ENCODE data around the gene NR2F2.

Gene NR2F2

GRCh38 chr15:96292635-96293034 is 37.9 kb upstream of the NR2F2 start:
- Histone ChIP-seq H3K4ac (ENCODE audit: low read length) (no peak overlapping the region), H3K14ac (ENCODE audit: low read length) (no peak overlapping the region), H3K4me3 (ENCODE audit: low read length in 2 of 2) (no peak overlapping the region), H3K9ac (ENCODE audit: low read depth, low read length, poor library complexity) (no peak overlapping the region), H3K4me1 (ENCODE audit: control insufficient read depth in 2 of 2, insufficient read depth in 1 of 2, low read depth in 1 of 2, low read length in 2 of 2) (peaks cover 0 to 4% of the 10 kb centered on the region in 2 donors), H2BK15ac (ENCODE audit: low read length) (no peak overlapping the region), H3K27me3 (ENCODE audit: control insufficient read depth in 3 of 3, insufficient read depth in 3 of 3, low read depth in 1 of 3, low read length in 3 of 3) (no peaks in the 10 kb centered on the region), H3K79me1 (ENCODE audit: low read depth, low read length) (no peaks in the 10 kb centered on the region), H2AK5ac (ENCODE audit: low read depth, low read length) (no peak overlapping the region), H2BK120ac (ENCODE audit: low read depth, low read length) (no peak overlapping the region), H2BK5ac (ENCODE audit: low read length) (no peak overlapping the region), H4K91ac (ENCODE audit: low read depth, low read length, poor library complexity) (no peak overlapping the region), H2AFZ (ENCODE audit: low read length) (no peak overlapping the region), H3K18ac (ENCODE audit: low read length) (no peak overlapping the region), H3K23ac (ENCODE audit: low read depth, low read length, poor library complexity) (no peak overlapping the region), H3K4me2 (ENCODE audit: insufficient read depth, low read length, poor library complexity, severe bottlenecking) (no peak overlapping the region), H3K27ac (replicated peaks; ENCODE audit: low read length) (no peak overlapping the region), H3K9me3 (replicated peaks in 1 of 2; ENCODE audit: control insufficient read depth in 2 of 2, insufficient read depth in 1 of 2, low read depth in 1 of 2, low read length in 2 of 2) (no peaks in the 10 kb centered on the region), H3K36me3 (replicated peaks in 1 of 2; ENCODE audit: control insufficient read depth in 2 of 2, insufficient read depth in 2 of 2, low read length in 2 of 2) (peaks cover 0 to 13% of the 10 kb centered on the region in 2 donors), H4K8ac (ENCODE audit: low read depth, low read length) (no peak overlapping the region), H2BK12ac (ENCODE audit: low read length) (no peak overlapping the region)
- DNase-seq (ENCODE audit: low spot score) = no peak
- no CpG with 5 or more reads among the region's 2 CpGs for WGBS, 2 donors (ENCODE audit: extremely low coverage in 2 of 2, insufficient read length in 2 of 2, insufficient replicate concordance in 1 of 2)

- no CpG with 5 or more reads among the region's 4 CpGs for WGBS, 2 donors (ENCODE audit: extremely low coverage in 2 of 2, insufficient read length in 2 of 2, insufficient replicate concordance in 1 of 2)
- H3K4me2 ChIP-seq (ENCODE audit: insufficient read depth, low read length, poor library complexity, severe bottlenecking) = no peak overlapping the region
- no peak overlapping the region for H3K27ac ChIP-seq (replicated peaks; ENCODE audit: low read length)
- no peak overlapping the region for H3K23ac ChIP-seq (ENCODE audit: low read depth, low read length, poor library complexity)
- peaks cover 0 to 4% of the 10 kb centered on the region in 2 donors for H3K4me1 ChIP-seq (ENCODE audit: control insufficient read depth in 2 of 2, insufficient read depth in 1 of 2, low read depth in 1 of 2, low read length in 2 of 2)
- no peak overlapping the region for H3K9ac ChIP-seq (ENCODE audit: low read depth, low read length, poor library complexity)
- no peaks in the 10 kb centered on the region for H3K27me3 ChIP-seq (ENCODE audit: control insufficient read depth in 3 of 3, insufficient read depth in 3 of 3, low read depth in 1 of 3, low read length in 3 of 3)
- H3K18ac ChIP-seq (ENCODE audit: low read length) = no peak overlapping the region
- no peak overlapping the region for H2AFZ ChIP-seq (ENCODE audit: low read length)
- no peak overlapping the region for H3K4me3 ChIP-seq (ENCODE audit: low read length in 2 of 2)
- no peak overlapping the region for H2BK15ac ChIP-seq (ENCODE audit: low read length)
- peaks cover 0 to 5% of the 10 kb centered on the region in 2 donors for H3K36me3 ChIP-seq (replicated peaks in 1 of 2; ENCODE audit: control insufficient read depth in 2 of 2, insufficient read depth in 2 of 2, low read length in 2 of 2)
- no peak overlapping the region for H2AK5ac ChIP-seq (ENCODE audit: low read depth, low read length)
- H4K91ac ChIP-seq (ENCODE audit: low read depth, low read length, poor library complexity) = no peak overlapping the region
- no peak overlapping the region for H4K8ac ChIP-seq (ENCODE audit: low read depth, low read length)
- H3K9me3 ChIP-seq (replicated peaks in 1 of 2; ENCODE audit: control insufficient read depth in 2 of 2, insufficient read depth in 1 of 2, low read depth in 1 of 2, low read length in 2 of 2) = peaks cover 0 to 7% of the 10 kb centered on the region in 2 donors
- H2BK5ac ChIP-seq (ENCODE audit: low read length) = no peak overlapping the region
- H2BK12ac ChIP-seq (ENCODE audit: low read length) = no peak overlapping the region
- H3K4ac ChIP-seq (ENCODE audit: low read length) = no peak overlapping the region
- DNase-seq (ENCODE audit: low spot score) = no peak
- no peak overlapping the region for H2BK120ac ChIP-seq (ENCODE audit: low read depth, low read length)
- H3K14ac ChIP-seq (ENCODE audit: low read length) = no peak overlapping the region
- no peaks in the 10 kb centered on the region for H3K79me1 ChIP-seq (ENCODE audit: low read depth, low read length)
Measured at GRCh38 chr15:96293441-96293840, 37.1 kb upstream of the NR2F2 start.

GRCh38 chr15:96294766-96295165 is 35.7 kb upstream of the NR2F2 start:
- H3K4me3 ChIP-seq (ENCODE audit: low read length in 2 of 2) = no peak overlapping the region
- H3K27ac ChIP-seq (replicated peaks; ENCODE audit: low read length) = no peak overlapping the region
- H3K23ac ChIP-seq (ENCODE audit: low read depth, low read length, poor library complexity) = no peak overlapping the region
- H4K8ac ChIP-seq (ENCODE audit: low read depth, low read length) = no peak overlapping the region
- H2BK12ac ChIP-seq (ENCODE audit: low read length) = no peak overlapping the region
- H2AFZ ChIP-seq (ENCODE audit: low read length) = no peak overlapping the region
- no peak overlapping the region for H2BK15ac ChIP-seq (ENCODE audit: low read length)
- no peaks in the 10 kb centered on the region for H3K36me3 ChIP-seq (replicated peaks in 1 of 2; ENCODE audit: control insufficient read depth in 2 of 2, insufficient read depth in 2 of 2, low read length in 2 of 2)
- peaks cover 0 to 4% of the 10 kb centered on the region in 2 donors for H3K4me1 ChIP-seq (ENCODE audit: control insufficient read depth in 2 of 2, insufficient read depth in 1 of 2, low read depth in 1 of 2, low read length in 2 of 2)
- H4K91ac ChIP-seq (ENCODE audit: low read depth, low read length, poor library complexity) = no peak overlapping the region
- no peak overlapping the region for H2BK120ac ChIP-seq (ENCODE audit: low read depth, low read length)
- H3K18ac ChIP-seq (ENCODE audit: low read length) = no peak overlapping the region
- peaks cover 0 to 12% of the 10 kb centered on the region in 2 donors for H3K9me3 ChIP-seq (replicated peaks in 1 of 2; ENCODE audit: control insufficient read depth in 2 of 2, insufficient read depth in 1 of 2, low read depth in 1 of 2, low read length in 2 of 2)
- H2BK5ac ChIP-seq (ENCODE audit: low read length) = no peak overlapping the region
- no peak for DNase-seq (ENCODE audit: low spot score)
- H3K4ac ChIP-seq (ENCODE audit: low read length) = no peak overlapping the region
- H3K14ac ChIP-seq (ENCODE audit: low read length) = no peak overlapping the region
- no peaks in the 10 kb centered on the region for H3K79me1 ChIP-seq (ENCODE audit: low read depth, low read length)
- H3K27me3 ChIP-seq (ENCODE audit: control insufficient read depth in 3 of 3, insufficient read depth in 3 of 3, low read depth in 1 of 3, low read length in 3 of 3) = no peaks in the 10 kb centered on the region
- no CpG with 5 or more reads among the region's 4 CpGs for WGBS, 2 donors (ENCODE audit: extremely low coverage in 2 of 2, insufficient read length in 2 of 2, insufficient replicate concordance in 1 of 2)
- H3K9ac ChIP-seq (ENCODE audit: low read depth, low read length, poor library complexity) = no peak overlapping the region
- no peak overlapping the region for H2AK5ac ChIP-seq (ENCODE audit: low read depth, low read length)
- no peak overlapping the region for H3K4me2 ChIP-seq (ENCODE audit: insufficient read depth, low read length, poor library complexity, severe bottlenecking)

GRCh38 chr15:96296264-96296663 is 34.2 kb upstream of the NR2F2 start:
- Histone ChIP-seq H3K4me1 (ENCODE audit: control insufficient read depth in 2 of 2, insufficient read depth in 1 of 2, low read depth in 1 of 2, low read length in 2 of 2) (peaks cover 0 to 4% of the 10 kb centered on the region in 2 donors), H3K4me3 (ENCODE audit: low read length in 2 of 2) (no peak overlapping the region), H2BK120ac (ENCODE audit: low read depth, low read length) (no peak overlapping the region), H2BK12ac (ENCODE audit: low read length) (no peak overlapping the region), H3K27me3 (ENCODE audit: control insufficient read depth in 3 of 3, insufficient read depth in 3 of 3, low read depth in 1 of 3, low read length in 3 of 3) (no peaks in the 10 kb centered on the region), H2AK5ac (ENCODE audit: low read depth, low read length) (no peak overlapping the region), H3K14ac (ENCODE audit: low read length) (no peak overlapping the region), H4K91ac (ENCODE audit: low read depth, low read length, poor library complexity) (no peak overlapping the region), H3K4me2 (ENCODE audit: insufficient read depth, low read length, poor library complexity, severe bottlenecking) (no peak overlapping the region), H3K27ac (replicated peaks; ENCODE audit: low read length) (no peak overlapping the region), H3K79me1 (ENCODE audit: low read depth, low read length) (no peaks in the 10 kb centered on the region), H2AFZ (ENCODE audit: low read length) (no peak overlapping the region), H3K4ac (ENCODE audit: low read length) (no peak overlapping the region), H2BK5ac (ENCODE audit: low read length) (no peak overlapping the region), H3K23ac (ENCODE audit: low read depth, low read length, poor library complexity) (no peak overlapping the region), H3K18ac (ENCODE audit: low read length) (no peak overlapping the region), H4K8ac (ENCODE audit: low read depth, low read length) (no peak overlapping the region), H3K9me3 (replicated peaks in 1 of 2; ENCODE audit: control insufficient read depth in 2 of 2, insufficient read depth in 1 of 2, low read depth in 1 of 2, low read length in 2 of 2) (peaks cover 0 to 12% of the 10 kb centered on the region in 2 donors), H2BK15ac (ENCODE audit: low read length) (no peak overlapping the region), H3K9ac (ENCODE audit: low read depth, low read length, poor library complexity) (no peak overlapping the region), H3K36me3 (replicated peaks in 1 of 2; ENCODE audit: control insufficient read depth in 2 of 2, insufficient read depth in 2 of 2, low read length in 2 of 2) (no peaks in the 10 kb centered on the region)
- no peak for DNase-seq (ENCODE audit: low spot score)
- no CpG with 5 or more reads among the region's 9 CpGs for WGBS, 2 donors (ENCODE audit: extremely low coverage in 2 of 2, insufficient read length in 2 of 2, insufficient replicate concordance in 1 of 2)
